Heart left ventricle (tissue), 13 donors: ENCODE measurements around the gene LRP1B.

Experiments used
- POLR2A ChIP-seq, 2 donors: fragments of 450-650 bp; IDR thresholded peaks; one replicate each; pipeline ENCODE4 v1.6.1; 2017; ENCODE audit warnings: antibody characterized with exemption in 2 of 2, mild to moderate bottlenecking in 2 of 2, moderate library complexity in 2 of 2
- TF ChIP-seq, protein P1 (sequence below), 12 donors: fragments of 200-600 bp; sonication (generic) in 4 of 12; IDR thresholded peaks; one replicate each; pipeline versions ENCODE4 v1.5.0 to v1.8.0; 2018 to 2022; ENCODE audit warnings: antibody characterized with exemption in 12 of 12, mild to moderate bottlenecking in 5 of 12
- donor health status: ischemic (EF 13 %, LVEDD 7.1; RV severe dilation, severe dysfunction).
- donor health status: DM: no; HTN: yes; CAD: no.
- donor health status: DM: no; HTN: no; CAD: no.
- donor health status: ischemic (EF 25% LVEDD 6.9; RV normal size, moderate dysfunction).
- donor health status: ischemic (EF 25% LVEDD 5.7; RV mildly dilated, moderate dysfunction).
- donor health status: ischemic (EF 35%, LVEDD 5.7; RV mildly dilated, moderate dysfunction).
- donor health status: nonischemic (EF 11% LVEDD 7.7; RV severe dilation, severe dysfunction).
- donor health status: DM: yes; HTN: yes; CAD: no.
- donor health status: PGD.
- donor health status: ischemic (EF 29% LVEDD 5.4; RV normal size, mild dysfunction).
- donor health status: nonischemic (EF 23%, LVEDD 6.1; RV moderate dilation, normal function).

DNA sequence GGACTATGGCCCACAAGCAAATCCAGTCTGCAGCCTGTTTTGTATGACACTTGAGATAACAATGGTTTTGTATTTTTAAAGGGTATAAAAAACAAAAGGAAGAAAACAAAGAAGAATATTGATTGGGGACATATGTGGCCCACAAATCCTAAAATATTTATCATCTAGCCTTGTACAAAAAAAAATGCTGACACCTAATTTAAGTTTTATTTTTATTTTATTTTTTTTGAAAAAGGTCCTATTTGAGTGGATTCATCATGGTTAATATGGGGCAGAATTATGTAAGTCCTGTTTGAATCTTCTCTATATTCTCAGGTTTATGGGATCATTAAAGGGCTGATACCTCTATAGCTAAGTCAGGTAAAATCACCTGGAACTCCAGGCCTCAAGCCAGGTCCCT lies 525.7 kb downstream of the LRP1B start:
- TF ChIP-seq, protein P1, sequence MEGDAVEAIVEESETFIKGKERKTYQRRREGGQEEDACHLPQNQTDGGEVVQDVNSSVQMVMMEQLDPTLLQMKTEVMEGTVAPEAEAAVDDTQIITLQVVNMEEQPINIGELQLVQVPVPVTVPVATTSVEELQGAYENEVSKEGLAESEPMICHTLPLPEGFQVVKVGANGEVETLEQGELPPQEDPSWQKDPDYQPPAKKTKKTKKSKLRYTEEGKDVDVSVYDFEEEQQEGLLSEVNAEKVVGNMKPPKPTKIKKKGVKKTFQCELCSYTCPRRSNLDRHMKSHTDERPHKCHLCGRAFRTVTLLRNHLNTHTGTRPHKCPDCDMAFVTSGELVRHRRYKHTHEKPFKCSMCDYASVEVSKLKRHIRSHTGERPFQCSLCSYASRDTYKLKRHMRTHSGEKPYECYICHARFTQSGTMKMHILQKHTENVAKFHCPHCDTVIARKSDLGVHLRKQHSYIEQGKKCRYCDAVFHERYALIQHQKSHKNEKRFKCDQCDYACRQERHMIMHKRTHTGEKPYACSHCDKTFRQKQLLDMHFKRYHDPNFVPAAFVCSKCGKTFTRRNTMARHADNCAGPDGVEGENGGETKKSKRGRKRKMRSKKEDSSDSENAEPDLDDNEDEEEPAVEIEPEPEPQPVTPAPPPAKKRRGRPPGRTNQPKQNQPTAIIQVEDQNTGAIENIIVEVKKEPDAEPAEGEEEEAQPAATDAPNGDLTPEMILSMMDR (IDR thresholded peaks at IDR 0.05), result no peak
- no peak for TF ChIP-seq POLR2A (IDR thresholded peaks at IDR 0.05)
